Right lung (tissue), 5 donors: ENCODE measurements around the gene FAM210A. TPM values are rescaled to one million over a fixed set of nuclear protein-coding genes. Genes with fewer than 3 reads are reported as not detected.

Source experiments
- DNase-seq, 2 donors: peaks; one replicate each; pipeline ENCODE4 v3.0.0-alpha.2; 2013
- polyA plus RNA-seq, 5 donors: library from polyadenylated mRNA; unstranded; fragments of 120-200 nt; gene quantifications; one replicate each; pipeline versions ENCODE4 v1.2.1 to v1.2.3, GENCODE V29; 2013; ENCODE audit warnings: inconsistent platforms in 1 of 5, low replicate concordance in 1 of 5; ENCODE audit not compliant: insufficient read length in 5 of 5, insufficient read depth in 1 of 5

The FAM210A gene
- polyA plus RNA-seq, 5 donors, result 14.6 to 17.6 (median 16.5) TPM

DNA sequence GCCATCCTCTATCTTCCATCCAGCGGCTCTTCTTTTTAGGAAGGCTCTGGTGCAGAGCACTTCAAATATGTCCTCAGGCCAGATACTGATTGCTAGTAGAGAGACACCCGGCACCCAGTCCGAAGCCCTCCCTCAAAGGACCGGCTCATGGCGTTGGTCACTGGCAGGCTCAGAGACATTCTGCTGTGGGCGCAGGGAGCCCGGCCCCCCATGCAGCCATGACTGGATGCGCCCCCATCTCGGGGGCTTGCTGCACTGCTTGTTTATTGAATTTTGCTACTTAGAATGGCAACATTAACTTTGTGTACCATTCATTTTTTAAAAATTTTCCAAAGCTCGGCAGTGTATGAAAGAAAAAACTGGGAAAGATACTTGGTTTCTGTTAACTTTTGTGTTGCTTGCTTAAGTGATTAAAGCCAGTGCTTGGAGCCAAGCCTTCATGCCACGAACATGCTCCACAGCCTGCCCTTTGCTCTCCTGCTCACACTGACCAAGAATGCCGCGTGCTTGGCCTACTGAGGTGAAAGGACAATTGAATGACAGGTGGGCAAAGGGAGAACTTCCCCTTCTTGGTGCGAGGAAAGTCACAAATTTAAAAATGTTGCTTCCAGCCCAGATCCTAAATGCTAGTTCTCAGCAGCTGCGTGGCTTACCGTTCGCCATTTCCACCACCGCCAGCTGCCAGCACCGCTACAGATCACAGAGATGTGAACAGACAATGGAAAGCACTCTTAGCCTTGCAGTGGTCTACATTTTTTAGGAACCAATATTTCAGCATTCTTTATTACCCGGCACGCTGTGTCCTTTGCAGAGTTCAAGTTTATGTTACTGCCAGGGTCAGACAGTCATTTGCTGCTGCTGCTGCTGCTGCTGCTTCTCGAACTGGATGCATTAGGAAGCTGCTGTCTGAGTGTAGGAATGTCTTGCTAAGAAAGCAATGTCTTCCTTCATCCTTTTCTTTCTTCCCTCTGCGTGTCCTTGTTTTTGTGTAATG, 76.7 kb downstream of the FAM210A start:
- DNase-seq, result no peak

GRCh38 chr18:13647761-13648160, 78.6 kb downstream of the FAM210A start:
- no peak for DNase-seq

DNA sequence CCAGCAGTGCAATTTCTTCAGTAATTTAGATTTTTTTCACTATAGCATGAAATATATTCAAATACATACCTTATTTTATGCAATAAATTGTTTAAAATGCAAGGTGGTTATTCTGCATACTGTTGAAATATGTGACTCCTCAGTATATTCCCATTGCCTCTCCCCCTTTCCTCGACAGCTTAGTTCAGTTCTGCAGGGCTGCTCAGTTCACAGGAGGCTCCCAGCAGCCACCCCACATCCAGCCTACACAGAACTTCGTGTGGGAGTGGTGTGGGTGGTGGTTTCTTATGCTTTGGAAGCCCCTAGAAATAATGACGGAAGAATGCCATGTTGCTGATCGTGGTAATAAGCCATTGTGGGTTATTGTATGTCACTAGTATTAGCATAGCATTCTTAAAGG, 79.7 kb downstream of the FAM210A start:
- no peak for DNase-seq

- DNase-seq, result no peak
Measured at GRCh38 chr18:13645093-13645492, 81.3 kb downstream of the FAM210A start.

GRCh38 chr18:13643261-13643751, 83.1 kb downstream of the FAM210A start:
- DNase-seq, result no peak

DNA sequence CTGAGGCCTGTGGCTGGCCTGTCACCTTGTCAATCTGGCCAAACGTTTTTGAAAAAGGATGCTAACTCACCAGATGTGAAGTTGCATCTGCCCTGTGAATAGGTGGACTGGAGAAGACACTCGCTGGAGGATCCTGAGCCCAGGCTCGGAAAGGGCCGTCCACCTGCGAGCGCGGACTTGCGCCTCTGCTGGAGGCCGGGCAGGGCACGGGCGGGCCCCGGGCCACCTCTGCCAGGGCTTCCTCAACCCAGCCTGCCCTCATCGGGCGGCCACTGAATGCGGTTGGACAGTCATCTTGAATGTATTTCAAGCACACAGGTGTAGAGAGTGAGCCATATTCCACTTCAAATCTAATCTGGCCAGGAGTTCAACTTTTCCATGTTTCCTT, 83.9 kb downstream of the FAM210A start:
- no peak for DNase-seq

GRCh38 chr18:13641551-13642439, 84.6 kb downstream of the FAM210A start:
- peak; percentile 49 to 66 for DNase-seq

DNA sequence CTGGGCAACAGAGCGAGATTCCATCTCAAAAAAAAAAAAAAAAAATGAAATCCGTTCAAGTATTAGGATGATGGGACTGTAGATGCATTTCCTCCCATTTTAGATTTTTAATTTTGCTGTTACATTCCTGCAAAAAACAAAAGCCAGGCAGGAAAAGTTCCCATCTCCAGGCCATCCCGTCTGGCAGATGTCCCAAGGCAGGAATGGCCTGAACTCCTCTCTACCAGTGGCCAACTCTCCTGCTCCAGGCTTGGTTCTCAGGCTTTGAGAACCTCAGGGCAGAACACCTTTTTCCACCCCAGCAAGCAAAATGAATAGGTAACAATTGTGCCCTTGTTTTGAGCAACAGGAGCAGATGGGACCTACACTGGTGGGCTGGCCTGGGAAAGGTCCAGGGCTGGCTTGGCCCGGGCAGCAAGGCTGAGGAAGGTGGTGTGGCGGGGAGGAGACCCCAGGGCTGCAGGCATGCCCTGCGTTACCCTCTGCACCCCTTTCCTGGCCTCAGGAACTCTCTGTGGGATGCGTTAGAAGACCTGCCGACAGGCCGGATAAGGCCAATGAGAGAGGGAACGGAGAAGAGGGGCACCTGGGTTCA, 86.0 kb downstream of the FAM210A start:
- no peak for DNase-seq

DNA sequence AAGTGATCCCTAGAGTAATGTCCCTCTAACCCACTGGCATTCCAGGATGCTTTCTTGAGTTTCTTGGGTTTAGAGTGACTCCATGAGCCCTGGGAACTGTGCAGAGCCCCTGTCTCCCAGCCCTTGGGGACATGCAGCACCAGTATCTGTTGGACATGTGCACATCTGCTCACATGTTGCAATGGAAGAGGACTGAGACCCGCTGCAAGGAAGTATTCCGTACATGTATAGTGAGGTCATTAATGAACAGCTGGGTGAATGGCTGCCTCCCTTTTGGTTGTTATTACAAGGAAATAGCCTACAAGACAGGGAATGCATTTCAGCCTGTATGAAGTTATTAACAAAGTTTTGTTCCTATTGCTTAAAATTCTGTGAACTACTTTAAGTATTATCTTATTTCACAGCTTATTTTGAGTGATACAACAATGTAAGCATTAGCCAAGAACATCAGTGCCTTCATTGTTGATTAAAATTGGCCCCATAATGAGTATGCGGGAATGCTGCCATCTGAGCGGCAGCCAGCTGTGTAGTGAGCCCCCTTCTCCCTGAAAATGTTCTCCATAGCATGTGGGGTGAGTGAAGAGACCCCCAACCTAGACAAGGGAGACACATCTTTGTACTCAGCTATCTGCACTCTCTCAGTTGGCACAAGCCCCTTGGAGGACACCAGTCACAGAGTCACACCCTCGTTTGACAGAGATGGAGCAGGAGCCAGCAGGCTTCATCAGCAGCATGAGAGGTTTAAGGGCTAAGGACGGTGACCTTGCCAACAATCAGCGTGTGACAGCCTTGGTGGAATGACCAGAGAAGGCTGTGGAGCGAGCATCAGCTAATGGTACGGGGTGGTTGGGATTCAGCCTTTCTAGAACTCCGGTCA, 87.4 kb downstream of the FAM210A start:
- peak; percentile 38 to 45 for DNase-seq

GRCh38 chr18:13635046-13635445, 91.3 kb downstream of the FAM210A start:
- DNase-seq, result no peak

GRCh38 chr18:13633700-13634099, 92.7 kb downstream of the FAM210A start:
- DNase-seq, result no peak

GRCh38 chr18:13630716-13631268, 95.6 kb downstream of the FAM210A start:
- no peak for DNase-seq

GRCh38 chr18:13629841-13630715, 96.3 kb downstream of the FAM210A start:
- DNase-seq, result peak; percentile 55 to 69

- no peak for DNase-seq
Measured at GRCh38 chr18:13628211-13628610, 98.1 kb downstream of the FAM210A start.

DNA sequence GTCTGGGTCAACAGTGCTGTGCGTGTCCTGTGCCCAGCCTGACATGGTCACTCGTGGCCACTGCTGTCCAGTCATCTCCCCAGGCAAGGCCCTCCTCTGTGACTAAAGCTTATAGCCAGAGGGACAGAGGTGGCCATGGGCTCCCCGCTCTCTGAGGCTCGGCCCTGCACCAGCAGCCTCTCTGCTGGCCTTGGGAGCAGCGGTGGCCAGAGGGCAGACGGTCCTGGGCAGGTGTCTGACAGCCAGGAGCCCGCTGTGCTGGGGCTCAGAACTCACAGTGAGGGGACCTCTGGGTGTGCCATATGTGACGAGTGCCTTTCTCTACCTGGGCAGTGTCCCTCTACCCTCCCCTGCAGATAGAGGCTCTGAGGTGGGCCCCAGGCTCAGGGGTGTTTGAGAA, 98.7 kb downstream of the FAM210A start:
- no peak for DNase-seq

GRCh38 chr18:13626544-13626908, 99.8 kb downstream of the FAM210A start:
- DNase-seq, result no peak

- DNase-seq, result no peak
Measured at GRCh38 chr18:13625843-13626543, 100.4 kb downstream of the FAM210A start.

GRCh38 chr18:13625355-13625754, 101.0 kb downstream of the FAM210A start:
- no peak for DNase-seq
